GM18858 (cell line): ENCODE measurements around the gene DLG1.

Experiments
- ATAC-seq: cut with Tn5 transposase; IDR thresholded peaks from one replicate; pipeline ENCODE4 v1.9.1; 2021; ENCODE audit not compliant: unreplicated experiment

DLG1 gene

GRCh38 chr3:197183582-197183981 is 114.8 kb downstream of the DLG1 start:
- ATAC-seq = no peak

DNA sequence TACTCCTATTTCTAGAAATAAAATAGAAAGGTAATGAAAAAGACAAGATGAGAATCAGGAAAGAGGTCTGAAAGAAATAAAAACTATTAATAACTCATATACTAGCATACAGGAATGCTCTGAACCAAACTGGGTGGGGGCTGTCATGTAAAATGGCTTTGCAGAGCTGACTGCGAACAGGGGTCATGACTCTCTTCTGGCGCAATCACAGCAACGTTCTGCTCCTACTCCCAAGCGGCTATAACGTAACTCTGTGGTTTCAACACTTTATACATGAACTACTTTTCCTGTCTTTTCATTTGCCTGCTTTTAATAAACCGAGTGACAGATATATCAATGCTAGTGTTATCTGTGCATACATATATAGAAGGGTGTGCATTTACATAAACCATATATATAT is 116.7 kb downstream of the DLG1 start:
- no peak for ATAC-seq

GRCh38 chr3:197178998-197179397 is 119.4 kb downstream of the DLG1 start:
- ATAC-seq = no peak

GRCh38 chr3:197175503-197175902 is 122.9 kb downstream of the DLG1 start:
- ATAC-seq = no peak

DNA sequence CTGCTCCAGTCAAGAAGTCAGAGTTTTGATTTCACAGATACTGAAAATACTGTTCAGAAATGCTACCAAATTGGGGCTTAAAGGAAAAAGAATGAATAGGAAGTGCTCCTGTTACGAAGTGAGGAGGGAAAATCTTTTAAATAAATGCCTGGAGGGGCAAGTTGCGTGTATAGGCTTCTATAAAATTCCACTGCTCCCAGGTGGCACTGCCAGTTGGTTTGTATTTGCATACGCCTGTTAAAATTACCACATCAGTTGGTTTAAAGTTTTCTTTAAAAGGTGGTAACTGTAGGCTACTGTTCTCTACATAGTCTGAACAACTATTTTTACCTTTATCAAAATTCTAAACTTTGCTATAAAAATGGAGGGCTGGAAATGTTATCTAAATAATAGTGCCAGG is 123.5 kb downstream of the DLG1 start:
- no peak for ATAC-seq

DNA sequence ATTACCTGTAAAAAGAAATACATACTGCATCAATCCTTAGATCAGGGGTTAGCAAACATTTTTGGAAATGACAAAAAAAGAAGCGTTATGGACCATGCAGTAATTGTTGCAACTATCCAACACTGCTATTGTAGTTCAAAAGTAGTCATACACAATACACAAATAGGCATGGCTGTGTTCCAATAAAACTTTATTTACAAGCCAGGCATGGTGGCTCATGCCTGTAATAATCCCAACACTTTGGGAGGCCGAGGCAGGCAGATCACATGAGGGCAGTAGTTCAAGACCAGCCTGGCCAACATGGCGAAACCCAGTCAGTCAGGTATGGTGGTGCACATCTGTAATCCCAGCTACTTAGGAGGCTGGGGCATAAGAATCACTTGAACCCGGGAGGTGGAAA is 124.8 kb downstream of the DLG1 start:
- no peak for ATAC-seq

- ATAC-seq = no peak
These were observed 126.8 kb downstream of the DLG1 start for GRCh38 chr3:197171481-197172067.

DNA sequence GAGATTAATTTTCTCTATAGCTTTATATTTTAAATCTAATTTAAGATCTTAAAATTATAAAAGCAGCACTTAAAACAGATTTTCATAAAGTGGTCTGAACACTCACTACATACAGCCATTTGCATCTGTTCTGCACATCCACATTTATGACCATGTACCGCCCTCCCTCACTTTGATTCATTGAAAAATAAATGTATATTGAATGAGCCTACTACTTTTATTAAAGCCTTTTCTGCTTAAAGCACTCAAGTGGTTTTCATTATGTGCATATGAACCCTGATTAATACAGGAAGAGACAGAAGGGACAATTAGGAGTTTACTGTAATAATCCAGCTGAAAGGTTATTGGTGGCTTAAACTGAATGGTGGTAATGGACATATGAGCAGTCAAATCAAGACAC is 129.4 kb downstream of the DLG1 start:
- ATAC-seq = no peak

GRCh38 chr3:197168606-197169005 is 129.8 kb downstream of the DLG1 start:
- ATAC-seq = no peak

DNA sequence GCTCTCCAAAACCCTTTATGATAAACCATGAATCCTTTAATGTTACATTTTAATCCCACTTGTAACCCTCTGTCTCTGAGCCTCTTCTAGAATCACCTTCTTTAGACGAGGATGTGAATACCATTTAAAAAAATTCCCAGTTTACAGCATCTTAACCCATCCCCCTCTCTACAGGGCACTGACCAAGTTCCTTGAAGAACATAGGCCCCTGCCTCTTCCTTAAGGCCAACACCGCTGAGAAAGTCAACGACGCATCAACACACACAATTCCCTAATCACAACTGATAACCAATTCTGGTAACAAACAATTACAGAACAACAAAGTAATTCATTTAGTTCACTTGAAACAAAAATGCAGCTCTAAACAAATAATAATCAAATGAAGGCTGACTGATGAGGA is 130.3 kb downstream of the DLG1 start:
- no peak for ATAC-seq

DNA sequence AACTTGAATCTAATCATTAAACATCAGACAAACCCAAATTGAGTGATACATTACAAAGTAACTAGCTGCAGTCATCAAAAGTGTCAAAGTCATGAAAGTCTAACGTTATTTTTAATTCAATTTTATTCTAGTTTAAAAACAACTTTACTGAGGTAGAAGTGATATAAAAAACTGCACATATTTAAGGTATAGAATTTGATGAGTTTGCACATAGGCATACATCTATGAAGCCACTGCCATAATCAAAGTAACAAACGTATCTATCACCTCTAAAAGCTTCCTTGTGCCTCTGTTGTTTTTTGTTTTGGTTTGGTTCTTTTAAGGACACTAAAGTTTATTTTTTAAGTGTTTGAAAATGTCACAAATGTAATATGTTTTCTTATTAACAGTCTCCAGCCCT is 130.9 kb downstream of the DLG1 start:
- ATAC-seq = no peak

DNA sequence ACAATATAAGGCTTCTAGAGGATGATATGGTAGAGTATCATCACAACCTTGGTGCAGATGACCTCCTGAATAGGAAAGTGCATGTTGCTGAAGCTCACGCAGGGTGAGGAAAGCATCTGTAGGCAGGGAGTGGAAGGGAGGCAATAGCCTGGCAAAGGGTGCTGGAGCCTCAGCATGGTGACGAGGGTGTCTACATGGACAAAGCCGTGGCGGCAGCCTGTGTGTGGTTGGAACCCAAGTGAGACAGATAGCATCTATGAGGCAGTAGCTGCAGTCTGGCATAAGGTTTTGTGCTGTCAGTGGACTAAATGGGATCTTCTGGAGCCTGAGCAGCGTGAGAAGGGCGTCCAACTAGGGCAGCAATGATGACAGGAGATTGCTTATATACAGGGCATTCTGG is 132.5 kb downstream of the DLG1 start:
- no peak for ATAC-seq

DNA sequence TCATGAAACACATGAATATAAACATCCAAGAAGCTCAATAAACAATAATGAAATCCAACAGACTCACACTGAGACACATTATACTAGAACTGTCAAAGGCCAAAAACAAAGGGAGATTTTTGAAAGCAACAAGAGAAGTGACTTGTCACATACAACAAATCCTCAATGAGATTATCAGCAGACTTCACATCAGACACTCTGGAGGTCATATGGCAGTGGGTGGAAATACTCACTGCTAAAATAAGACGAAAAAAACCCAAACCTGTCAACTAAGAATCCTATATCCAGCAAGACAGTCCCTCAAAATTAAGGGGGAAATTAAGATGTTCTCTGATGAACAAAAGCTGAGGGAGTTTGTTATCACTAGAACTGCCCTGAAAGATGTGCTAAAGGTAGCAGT is 143.4 kb downstream of the DLG1 start:
- no peak for ATAC-seq

GRCh38 chr3:197151580-197151979 is 146.8 kb downstream of the DLG1 start:
- no peak for ATAC-seq

DNA sequence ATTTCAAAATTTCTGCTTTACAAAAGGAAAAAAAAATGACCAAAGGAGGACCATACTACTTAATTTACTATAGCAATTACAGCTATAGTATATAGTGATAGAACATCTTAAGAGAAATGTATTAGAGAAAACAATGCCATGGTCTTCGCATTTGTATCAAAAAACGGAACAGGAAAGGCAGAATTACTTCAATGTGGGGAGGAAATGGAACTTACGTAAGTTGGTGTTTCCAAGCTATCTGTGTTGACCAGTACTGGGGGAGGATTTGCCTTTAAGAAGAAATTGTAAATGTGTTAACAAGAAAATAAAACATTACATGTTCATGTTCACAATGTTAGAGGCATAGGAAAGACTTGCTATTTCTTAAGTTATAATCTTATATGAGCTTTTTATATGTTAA is 148.9 kb downstream of the DLG1 start:
- ATAC-seq = no peak

DNA sequence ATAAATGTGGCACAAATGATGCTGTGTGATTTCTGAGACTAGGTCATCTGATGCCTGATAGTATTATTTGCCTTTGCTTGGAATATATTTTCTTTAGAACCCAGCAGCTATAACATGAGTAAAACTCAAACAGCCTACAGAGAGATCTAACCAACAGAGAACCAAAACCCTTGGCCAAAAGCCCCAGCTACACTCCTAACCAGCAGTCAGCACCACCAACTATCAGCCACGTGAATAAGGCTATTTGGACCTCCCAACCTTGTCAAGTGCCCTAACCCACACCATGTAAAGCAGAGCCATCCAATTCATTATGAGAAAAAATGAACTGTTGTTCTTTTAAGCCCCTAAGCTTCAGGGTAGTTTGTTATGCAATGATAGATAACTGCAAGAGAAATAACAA is 154.2 kb downstream of the DLG1 start:
- no peak for ATAC-seq

GRCh38 chr3:197139586-197139985 is 158.8 kb downstream of the DLG1 start:
- no peak for ATAC-seq

GRCh38 chr3:197137751-197138150 is 160.7 kb downstream of the DLG1 start:
- ATAC-seq = no peak

- ATAC-seq = no peak
These were observed 161.7 kb downstream of the DLG1 start for GRCh38 chr3:197136744-197137143.

DNA sequence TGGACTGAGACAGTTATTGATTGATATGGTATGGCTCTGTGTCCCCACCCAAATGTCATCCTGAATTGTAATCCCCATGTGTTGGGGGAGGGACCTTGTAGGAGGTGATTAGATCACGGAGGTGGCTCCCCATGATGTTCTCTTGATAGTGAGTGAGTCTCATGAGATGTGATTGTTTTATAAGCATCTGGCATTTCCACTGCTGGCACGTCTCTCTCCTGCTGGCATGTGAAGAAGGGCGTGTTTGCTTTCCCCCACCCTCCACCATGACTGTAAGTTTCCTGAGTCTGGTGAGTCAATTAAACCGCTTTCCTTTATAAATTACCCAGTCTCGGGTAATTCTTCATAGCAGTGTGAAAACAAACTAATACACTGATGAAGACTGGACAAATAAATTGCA is 163.2 kb downstream of the DLG1 start:
- ATAC-seq = no peak

GRCh38 chr3:197132916-197133530 is 165.4 kb downstream of the DLG1 start:
- no peak for ATAC-seq

GRCh38 chr3:197125636-197126035 is 172.8 kb downstream of the DLG1 start:
- no peak for ATAC-seq

GRCh38 chr3:197124713-197125112 is 173.7 kb downstream of the DLG1 start:
- ATAC-seq = no peak
